HEK293 (cell line): ENCODE results near the gene ZNF433.

Source experiments
- CTCF ChIA-PET: fragments of 350-600 bp; formaldehyde crosslinking; extraction: SDS; loops from one replicate; lab custom pipeline; 2021; ENCODE audit warnings: antibody characterized with exemption; lab: Yijun Ruan, JAX
- POLR2A ChIA-PET: fragments of 300-600 bp; formaldehyde crosslinking; extraction: SDS; loops from one replicate; lab custom pipeline; 2020; ENCODE audit warnings: antibody characterized with exemption, inconsistent platforms; lab: Yijun Ruan, JAX
- H3K27ac ChIP-seq: fragments of 200-500 bp; sonication (Bioruptor generic); 2 replicates; pipeline ENCODE4 v1.5.1; 2014; ENCODE audit warnings: low read depth, low read length, control low read depth, inconsistent platforms; ENCODE audit errors: extremely low read depth
- H3K36me3 ChIP-seq, 2 experiments: fragments of 200-500 bp in 1 of 2; sonication (Bioruptor generic) in 1 of 2; 1 replicate in 1 of 2; 2 replicates in 1 of 2; pipeline ENCODE4 v1.5.1; 2014 to 2017; ENCODE audit warnings: inconsistent platforms in 2 of 2, low read length in 2 of 2; ENCODE audit not compliant: control insufficient read depth in 2 of 2, insufficient read depth in 1 of 2
- H3K4me1 ChIP-seq: fragments of 200-500 bp; sonication (Bioruptor generic); 2 replicates; pipeline ENCODE4 v1.5.1; 2014; ENCODE audit warnings: mild to moderate bottlenecking, low read length, inconsistent platforms; ENCODE audit not compliant: control insufficient read depth, insufficient read depth
- H3K4me3 ChIP-seq: 2 replicates; pipeline ENCODE4 v1.5.1; 2011; ENCODE audit warnings: low read depth, mild to moderate bottlenecking, control low read depth, low read length, moderate library complexity
- H3K9me3 ChIP-seq: fragments of 200-500 bp; sonication (Bioruptor generic); 2 replicates; pipeline ENCODE4 v1.5.1; 2014; ENCODE audit warnings: low read depth, low read length, inconsistent platforms; ENCODE audit not compliant: control insufficient read depth, insufficient read depth
- KLF16 ChIP-seq: fragments of 450-650 bp; formaldehyde crosslinking; IDR thresholded peaks from 2 replicates; pipeline ENCODE4 v1.5.1; 2017; ENCODE audit warnings: missing biosample characterization, missing genetic modification characterization
- KLF8 ChIP-seq: fragments of 450-650 bp; formaldehyde crosslinking; IDR thresholded peaks from 2 replicates; pipeline ENCODE4 v1.5.1; 2016; ENCODE audit warnings: missing biosample characterization, missing genetic modification characterization
- MEIS1 ChIP-seq: sonication (generic); formaldehyde crosslinking; IDR thresholded peaks from 2 replicates; pipeline ENCODE4 v1.8.1; 2022; ENCODE audit warnings: missing genetic modification reagents, mild to moderate bottlenecking, borderline replicate concordance
- MYNN ChIP-seq: fragments of 450-650 bp; formaldehyde crosslinking; IDR thresholded peaks from 2 replicates; pipeline ENCODE4 v1.5.1; 2016; ENCODE audit warnings: missing biosample characterization, missing genetic modification characterization, borderline replicate concordance
- OVOL3 ChIP-seq: fragments of 450-650 bp; formaldehyde crosslinking; IDR thresholded peaks from 2 replicates; pipeline ENCODE4 v1.5.1; 2016; ENCODE audit warnings: missing biosample characterization, missing genetic modification characterization
- PRDM1 ChIP-seq: fragments of 450-650 bp; formaldehyde crosslinking; IDR thresholded peaks from 2 replicates; pipeline ENCODE4; 2016; ENCODE audit warnings: missing biosample characterization, missing genetic modification characterization
- PRDM4 ChIP-seq: fragments of 450-650 bp; formaldehyde crosslinking; IDR thresholded peaks from 2 replicates; pipeline ENCODE4 v1.5.1; 2017; ENCODE audit warnings: missing biosample characterization, missing genetic modification characterization
- SETDB1 ChIP-seq: IDR thresholded peaks from one replicate; pipeline ENCODE4 v1.6.1; 2017; ENCODE audit warnings: mild to moderate bottlenecking, low read length, moderate library complexity, mixed read lengths; ENCODE audit not compliant: insufficient read length
- SP3 ChIP-seq: fragments of 450-650 bp; formaldehyde crosslinking; IDR thresholded peaks from 2 replicates; pipeline ENCODE4 v1.5.1; 2016; ENCODE audit warnings: missing biosample characterization, missing genetic modification characterization
- ZBTB7A ChIP-seq: fragments of 450-650 bp; formaldehyde crosslinking; IDR thresholded peaks from 2 replicates; pipeline ENCODE4 v1.5.1; 2016; ENCODE audit warnings: low read depth, missing biosample characterization, missing genetic modification characterization
- ZNF10 ChIP-seq: fragments of 450-650 bp; formaldehyde crosslinking; IDR thresholded peaks from 2 replicates; pipeline ENCODE4 v1.5.1; 2017; ENCODE audit warnings: missing biosample characterization, missing genetic modification characterization
- ZNF112 ChIP-seq: fragments of 450-650 bp; formaldehyde crosslinking; IDR thresholded peaks from 2 replicates; pipeline ENCODE4 v1.5.0; 2017; ENCODE audit warnings: missing biosample characterization, missing genetic modification characterization
- ZNF133 ChIP-seq: fragments of 450-650 bp; formaldehyde crosslinking; IDR thresholded peaks from 2 replicates; pipeline ENCODE4 v1.5.1; 2016; ENCODE audit warnings: missing biosample characterization, missing genetic modification characterization
- ZNF138 ChIP-seq: fragments of 450-650 bp; formaldehyde crosslinking; IDR thresholded peaks from 2 replicates; pipeline ENCODE4 v1.5.1; 2016; ENCODE audit warnings: missing biosample characterization, missing genetic modification characterization, borderline replicate concordance
- ZNF580 ChIP-seq: fragments of 450-650 bp; formaldehyde crosslinking; IDR thresholded peaks from 2 replicates; pipeline ENCODE4 v1.5.1; 2016; ENCODE audit warnings: missing biosample characterization, missing genetic modification characterization
- ZNF704 ChIP-seq: fragments of 450-650 bp; formaldehyde crosslinking; IDR thresholded peaks from 2 replicates; pipeline ENCODE4 v1.5.1; 2016; ENCODE audit warnings: missing biosample characterization, missing genetic modification characterization
- ZNF785 ChIP-seq: fragments of 450-650 bp; formaldehyde crosslinking; IDR thresholded peaks from 2 replicates; pipeline ENCODE4 v1.5.1; 2016; ENCODE audit warnings: missing biosample characterization, missing genetic modification characterization
- TF ChIP-seq, protein P1 (sequence below): fragments of 450-650 bp; formaldehyde crosslinking; IDR thresholded peaks from 2 replicates; pipeline ENCODE4 v1.5.1; 2016; ENCODE audit warnings: missing biosample characterization, missing genetic modification characterization

ZNF433 gene

GRCh38 chr19:11986754-11987153 is 48.7 kb downstream of the ZNF433 start (continued):
- no peak for TF ChIP-seq KLF8 (tag by site-specific recombination)

- TF ChIP-seq ZNF133 (no peak), MEIS1 (no peak), SP3 (no peak), ZNF10 (no peak), KLF16 (no peak), SETDB1 (no peak), MYNN (tag by site-specific recombination) (no peak), PRDM1 (tag by site-specific recombination) (no peak), ZBTB7A (tag by site-specific recombination) (no peak), ZNF785 (tag by site-specific recombination) (no peak), ZNF138 (tag by site-specific recombination) (no peak), PRDM4 (tag by site-specific recombination) (no peak), ZNF704 (no peak), OVOL3 (no peak)
- TF ChIP-seq, protein P1, sequence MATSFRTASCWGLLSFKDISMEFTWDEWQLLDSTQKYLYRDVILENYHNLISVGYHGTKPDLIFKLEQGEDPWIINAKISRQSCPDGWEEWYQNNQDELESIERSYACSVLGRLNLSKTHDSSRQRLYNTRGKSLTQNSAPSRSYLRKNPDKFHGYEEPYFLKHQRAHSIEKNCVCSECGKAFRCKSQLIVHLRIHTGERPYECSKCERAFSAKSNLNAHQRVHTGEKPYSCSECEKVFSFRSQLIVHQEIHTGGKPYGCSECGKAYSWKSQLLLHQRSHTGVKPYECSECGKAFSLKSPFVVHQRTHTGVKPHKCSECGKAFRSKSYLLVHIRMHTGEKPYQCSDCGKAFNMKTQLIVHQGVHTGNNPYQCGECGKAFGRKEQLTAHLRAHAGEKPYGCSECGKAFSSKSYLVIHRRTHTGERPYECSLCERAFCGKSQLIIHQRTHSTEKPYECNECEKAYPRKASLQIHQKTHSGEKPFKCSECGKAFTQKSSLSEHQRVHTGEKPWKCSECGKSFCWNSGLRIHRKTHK (tag by site-specific recombination), result no peak
- TF ChIP-seq, all 188 proteins: peak for 0
- Histone ChIP-seq H3K4me3 (no peak overlapping the region), H3K9me3 (no peaks in the 10 kb centered on the region), H3K36me3 (no peaks in the 10 kb centered on the region), H3K27ac (no peak overlapping the region), H3K4me1 (no peaks in the 10 kb centered on the region)
- ChIA-PET POLR2A (no interaction called here), CTCF (interaction anchor here (0.5 to 1.1 kb wide), 4 partner anchors 99 to 454 kb away, joined by 3 read pairs; no protein-coding TSS in a partner anchor)
These were observed 50.5 kb downstream of the ZNF433 start for GRCh38 chr19:11984986-11985385.

DNA sequence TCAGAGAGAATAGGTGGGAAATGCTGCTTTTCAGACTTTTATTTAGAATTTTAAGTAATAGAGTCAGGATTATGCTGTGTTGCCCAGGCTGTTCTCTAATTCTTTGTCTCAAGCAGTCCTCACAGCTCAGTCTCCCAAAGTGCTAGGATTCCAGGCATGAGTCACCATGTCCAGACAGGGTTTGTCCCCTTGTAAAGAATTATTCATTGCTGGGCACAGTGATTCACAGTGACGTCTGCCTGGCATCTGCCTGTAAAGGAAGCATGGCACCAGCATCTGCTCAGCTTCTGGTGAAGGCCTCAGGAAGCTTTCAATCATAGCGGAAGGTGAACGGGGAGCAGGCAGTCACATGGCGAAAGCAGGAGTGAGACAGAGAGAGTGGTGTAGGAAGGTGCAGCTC is 53.0 kb downstream of the ZNF433 start:
- no peaks in the 10 kb centered on the region for H3K9me3 ChIP-seq
- TF ChIP-seq ZNF580 (tag by site-specific recombination) (no peak), ZNF112 (tag by site-specific recombination) (no peak)
- H3K36me3 ChIP-seq, result no peaks in the 10 kb centered on the region
- no peak overlapping the region for H3K4me3 ChIP-seq
- no peak overlapping the region for H3K27ac ChIP-seq
- no peaks in the 10 kb centered on the region for H3K4me1 ChIP-seq
- CTCF ChIA-PET, result interaction anchor here (0.9 to 1.1 kb wide), 2 partner anchors 103 to 185 kb away, joined by 3 to 5 read pairs; partner anchors contain the start of gene ZNF491
- POLR2A ChIA-PET, result no interaction called here
